Breast epithelium (tissue), 4 donors: ENCODE results near the gene SLC6A1. TPM values are rescaled to one million over a fixed set of nuclear protein-coding genes. Genes with fewer than 3 reads are reported as not detected.

Experiments
- DNase-seq, 2 donors: peaks; one replicate each; pipeline ENCODE4 v3.0.0-alpha.2; 2019; ENCODE audit warnings: low spot score in 2 of 2
- H3K27ac ChIP-seq, 2 donors: fragments of 200-600 bp; sonication (generic) in 1 of 2; one replicate each; pipeline ENCODE4 v1.5.1; 2016 to 2019; ENCODE audit warnings: mild to moderate bottlenecking in 1 of 2
- H3K27me3 ChIP-seq, 2 donors: fragments of 200-600 bp; sonication (generic) in 1 of 2; one replicate each; pipeline versions ENCODE4 v1.5.1 to v1.6.0; 2017 to 2019; ENCODE audit warnings: control low read depth in 1 of 2, mild to moderate bottlenecking in 1 of 2
- H3K36me3 ChIP-seq: fragments of 200-600 bp; one replicate; pipeline ENCODE4 v1.5.1; 2019
- H3K4me1 ChIP-seq, 2 donors: fragments of 200-600 bp; sonication (generic); one replicate each; pipeline ENCODE4 v1.5.1; 2016 to 2019; ENCODE audit warnings: control low read depth in 1 of 2
- H3K4me3 ChIP-seq, 3 donors: fragments of 200-600 bp; sonication (generic); 1 replicate in 2 of 3; 2 replicates in 1 of 3; pipeline ENCODE4 v1.5.1; 2016 to 2019; ENCODE audit warnings: mild to moderate bottlenecking in 3 of 3, moderate library complexity in 2 of 3
- H3K9me3 ChIP-seq, 2 donors: fragments of 200-600 bp; sonication (generic) in 1 of 2; one replicate each; pipeline ENCODE4 v1.5.1; 2016 to 2019; ENCODE audit warnings: control low read depth in 1 of 2
- CTCF ChIP-seq, 3 donors: fragments of 450-650 bp; IDR thresholded peaks; one replicate each; pipeline ENCODE4 v1.5.1; 2016 to 2017; ENCODE audit warnings: antibody characterized with exemption in 3 of 3, mild to moderate bottlenecking in 3 of 3, moderate library complexity in 3 of 3
- POLR2A ChIP-seq: fragments of 450-650 bp; IDR thresholded peaks from one replicate; pipeline ENCODE4 v1.6.1; 2016; ENCODE audit warnings: antibody characterized with exemption, mild to moderate bottlenecking, moderate library complexity
- POLR2AphosphoS5 ChIP-seq, 3 donors: sonication (generic); formaldehyde crosslinking; IDR thresholded peaks; one replicate each; pipeline ENCODE4 v1.6.1; 2017; ENCODE audit warnings: antibody characterized with exemption in 3 of 3
- intact Hi-C: fragments of 100-400 bp; cut with DNase I; formaldehyde crosslinking; loops from one replicate; pipeline ENCODE4 v1.15.1; 2023; ENCODE audit warnings: low total_unique reads
- total RNA-seq, 3 donors: library from RNA; depleted of rRNA; stranded (reverse); fragments of >200 nt; gene quantifications; one replicate each; pipeline ENCODE4 v1.1.0, GENCODE V29; 2016

Gene SLC6A1
- total RNA-seq, 3 donors from 2014 or later, result under 0.01 to 0.32 (median 0.29) TPM

GRCh38 chr3:11050666-11051323, 58.2 kb downstream of the SLC6A1 start:
- intact Hi-C loops, result no loop called here
- peaks cover 0 to 4% of the 10 kb centered on the region in 2 donors for H3K27me3 ChIP-seq
- TF ChIP-seq POLR2AphosphoS5 (IDR thresholded peaks at IDR 0.05), result no peak
- no peak for TF ChIP-seq CTCF (IDR thresholded peaks at IDR 0.05)
- TF ChIP-seq POLR2A, result no peak
- no peak overlapping the region for H3K4me3 ChIP-seq
- H3K36me3 ChIP-seq, result no peaks in the 10 kb centered on the region
- no peaks in the 10 kb centered on the region for H3K4me1 ChIP-seq
- DNase-seq, result no peak
- H3K9me3 ChIP-seq, result no peaks in the 10 kb centered on the region
- no peak overlapping the region for H3K27ac ChIP-seq

GRCh38 chr3:11053926-11054503, 61.5 kb downstream of the SLC6A1 start:
- peaks cover 0 to 28% of the 10 kb centered on the region in 2 donors for H3K27me3 ChIP-seq
- intact Hi-C loops, result no loop called here

GRCh38 chr3:11054739-11055438, 62.3 kb downstream of the SLC6A1 start:
- H3K4me1 ChIP-seq, result no peaks in the 10 kb centered on the region
- no peak overlapping the region for H3K27ac ChIP-seq
- intact Hi-C loops, result no loop called here
- H3K36me3 ChIP-seq, result no peaks in the 10 kb centered on the region
- peaks cover 0 to 32% of the 10 kb centered on the region in 2 donors for H3K27me3 ChIP-seq
- DNase-seq, result no peak
- no peak overlapping the region for H3K4me3 ChIP-seq
- H3K9me3 ChIP-seq, result no peaks in the 10 kb centered on the region
- no peak for TF ChIP-seq POLR2AphosphoS5 (IDR thresholded peaks at IDR 0.05)
- TF ChIP-seq CTCF (IDR thresholded peaks at IDR 0.05), result no peak
- TF ChIP-seq POLR2A, result no peak

More at GRCh38 chr3:11053926-11054503, 61.5 kb downstream of the SLC6A1 start:
- H3K36me3 ChIP-seq, result no peaks in the 10 kb centered on the region
- no peaks in the 10 kb centered on the region for H3K4me1 ChIP-seq
- TF ChIP-seq POLR2A (no peak), POLR2AphosphoS5 (IDR thresholded peaks at IDR 0.05) (no peak), CTCF (IDR thresholded peaks at IDR 0.05) (no peak)
- H3K4me3 ChIP-seq, result no peak overlapping the region
- DNase-seq, result no peak
- H3K9me3 ChIP-seq, result no peaks in the 10 kb centered on the region
- no peak overlapping the region for H3K27ac ChIP-seq

GRCh38 chr3:11055496-11055895, 62.9 kb downstream of the SLC6A1 start:
- H3K4me1 ChIP-seq, result no peaks in the 10 kb centered on the region
- H3K9me3 ChIP-seq, result no peaks in the 10 kb centered on the region
- H3K36me3 ChIP-seq, result no peaks in the 10 kb centered on the region
- no peak overlapping the region for H3K27ac ChIP-seq
- H3K27me3 ChIP-seq, result peaks cover 0 to 32% of the 10 kb centered on the region in 2 donors
- DNase-seq, result no peak
- no peak for TF ChIP-seq POLR2AphosphoS5 (IDR thresholded peaks at IDR 0.05)
- TF ChIP-seq POLR2A, result no peak
- no peak for TF ChIP-seq CTCF (IDR thresholded peaks at IDR 0.05)
- H3K4me3 ChIP-seq, result no peak overlapping the region
- intact Hi-C loops, result no loop called here

- no peak overlapping the region for H3K27ac ChIP-seq
- no peaks in the 10 kb centered on the region for H3K9me3 ChIP-seq
- no peaks in the 10 kb centered on the region for H3K36me3 ChIP-seq
- intact Hi-C loops, result no loop called here
- no peak overlapping the region for H3K4me3 ChIP-seq
- no peak for DNase-seq
- TF ChIP-seq POLR2AphosphoS5 (IDR thresholded peaks at IDR 0.05), result no peak
- TF ChIP-seq POLR2A, result no peak
- TF ChIP-seq CTCF (IDR thresholded peaks at IDR 0.05), result no peak
- peaks cover 0 to 32% of the 10 kb centered on the region in 2 donors for H3K27me3 ChIP-seq
- peaks cover 0 to 3% of the 10 kb centered on the region in 2 donors for H3K4me1 ChIP-seq
Observed at GRCh38 chr3:11056531-11057050, 64.0 kb downstream of the SLC6A1 start.
